ENCODE measurements around the gene SNAI3.

Gene SNAI3

GRCh38 chr16:88636488-88637265 lies 49.6 kb downstream of the SNAI3 start:
- TF ChIP-seq REST (IDR thresholded peaks at IDR 0.05; ENCODE audit: insufficient read depth in 1 of 2, low read depth in 2 of 2, low read length in 2 of 2) = no peak
- no peak for TF ChIP-seq TAF1 (IDR thresholded peaks at IDR 0.05; ENCODE audit: borderline replicate concordance, insufficient read depth, low read length)
- no peak for TF ChIP-seq SIN3A (IDR thresholded peaks at IDR 0.05; ENCODE audit: borderline replicate concordance, insufficient read depth, low read length)
- TF ChIP-seq POLR2AphosphoS5 (IDR thresholded peaks at IDR 0.05; ENCODE audit: low read depth, low read length) = no peak
- TF ChIP-seq FOXP2 (optimal IDR thresholded peaks at IDR 0.05; ENCODE audit: borderline replicate concordance, extremely low read depth, extremely low read length, insufficient read depth) = no peak

- no peak for TF ChIP-seq POLR2AphosphoS5 (IDR thresholded peaks at IDR 0.05; ENCODE audit: low read depth, low read length)
- no peak for TF ChIP-seq SIN3A (IDR thresholded peaks at IDR 0.05; ENCODE audit: borderline replicate concordance, insufficient read depth, low read length)
- no peak for TF ChIP-seq REST (IDR thresholded peaks at IDR 0.05; ENCODE audit: insufficient read depth in 1 of 2, low read depth in 2 of 2, low read length in 2 of 2)
- TF ChIP-seq TAF1 (IDR thresholded peaks at IDR 0.05; ENCODE audit: borderline replicate concordance, insufficient read depth, low read length) = no peak
- no peak for TF ChIP-seq FOXP2 (optimal IDR thresholded peaks at IDR 0.05; ENCODE audit: borderline replicate concordance, extremely low read depth, extremely low read length, insufficient read depth)
These were observed 50.5 kb downstream of the SNAI3 start for GRCh38 chr16:88635671-88636319.

- TF ChIP-seq REST (IDR thresholded peaks at IDR 0.05; ENCODE audit: insufficient read depth in 1 of 2, low read depth in 2 of 2, low read length in 2 of 2) = no peak
- no peak for TF ChIP-seq SIN3A (IDR thresholded peaks at IDR 0.05; ENCODE audit: borderline replicate concordance, insufficient read depth, low read length)
These were observed 51.2 kb downstream of the SNAI3 start for GRCh38 chr16:88634994-88635670.

DNA sequence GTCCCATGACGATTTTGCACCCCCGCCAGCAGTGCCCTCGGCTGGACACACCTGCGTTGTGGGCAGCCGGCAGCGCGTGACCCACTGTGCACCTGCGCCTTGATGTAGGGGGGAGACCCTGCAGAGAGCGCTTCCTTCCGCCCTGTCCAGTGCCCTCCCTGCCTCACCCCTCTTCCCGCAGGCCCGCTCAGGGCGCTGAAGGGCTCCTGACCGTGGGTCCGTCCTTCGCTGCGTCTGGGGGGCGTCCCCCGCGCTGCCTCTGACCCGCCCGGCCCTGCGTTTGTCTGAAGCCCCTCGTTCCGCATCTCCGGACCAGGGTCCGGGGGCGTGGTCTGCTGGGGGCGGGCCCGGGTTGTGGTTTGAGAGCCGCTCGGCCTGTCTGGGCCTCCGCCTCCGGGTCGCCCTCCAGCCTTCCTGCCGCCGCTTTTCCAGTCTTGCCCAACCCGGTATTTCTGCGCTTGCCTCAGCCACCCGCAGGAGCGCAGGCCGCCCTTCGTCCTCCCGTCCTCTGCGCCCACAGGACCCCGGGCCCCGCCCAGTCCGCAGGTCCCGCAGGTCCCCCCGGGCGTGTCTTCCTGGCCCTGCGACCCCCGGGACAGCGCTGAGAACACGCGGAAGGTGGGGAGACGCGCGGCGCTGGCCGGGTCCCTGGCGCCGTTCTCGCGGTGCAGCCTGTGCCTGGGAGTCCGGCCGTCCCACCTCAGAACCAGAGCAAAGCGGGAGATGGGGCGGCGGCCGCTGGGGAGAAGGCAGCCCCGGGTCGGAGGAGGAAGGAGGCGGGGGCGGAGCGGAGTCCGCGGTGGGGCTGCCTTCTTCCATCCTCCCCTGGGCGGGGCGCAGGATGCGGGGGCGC lies 51.9 kb downstream of the SNAI3 start:
- no peak for TF ChIP-seq FOXP2 (optimal IDR thresholded peaks at IDR 0.05; ENCODE audit: borderline replicate concordance, extremely low read depth, extremely low read length, insufficient read depth)
- TF ChIP-seq REST (IDR thresholded peaks at IDR 0.05; ENCODE audit: insufficient read depth in 1 of 2, low read depth in 2 of 2, low read length in 2 of 2) = no peak
- no peak for TF ChIP-seq TAF1 (IDR thresholded peaks at IDR 0.05; ENCODE audit: borderline replicate concordance, insufficient read depth, low read length)
- TF ChIP-seq POLR2AphosphoS5 (IDR thresholded peaks at IDR 0.05; ENCODE audit: low read depth, low read length) = no peak

All from PFSK-1 (cell line).